A673 (cell line): ENCODE results near the gene CHST12.

ENCODE experiments used
- CTCF ChIP-seq: fragments of 300-800, 200-600 bp; sonication (generic); conservative IDR thresholded peaks from 2 replicates; pipeline ENCODE4 v1.5.1; 2017; ENCODE audit warnings: low read depth, mild to moderate bottlenecking, antibody characterized with exemption, low read length, moderate library complexity, mixed read lengths
- EZH2 ChIP-seq: fragments of 200-600 bp; sonication (generic); IDR thresholded peaks from 2 replicates; pipeline ENCODE4 v1.6.1; 2017; ENCODE audit warnings: borderline replicate concordance, low read depth, mild to moderate bottlenecking, mixed read lengths, antibody characterized with exemption, low read length; ENCODE audit not compliant: poor library complexity, severe bottlenecking

GRCh38 chr7:2354939-2355704 lies 48.3 kb upstream of the CHST12 start:
- TF ChIP-seq CTCF (no peak), EZH2 (no peak)
